ENCODE data around the gene DNAJC22.

The DNAJC22 gene

GRCh38 chr12:49344486-49345050 lies 2.1 kb upstream of the DNAJC22 start:
- DNase-seq, result no peak

DNA sequence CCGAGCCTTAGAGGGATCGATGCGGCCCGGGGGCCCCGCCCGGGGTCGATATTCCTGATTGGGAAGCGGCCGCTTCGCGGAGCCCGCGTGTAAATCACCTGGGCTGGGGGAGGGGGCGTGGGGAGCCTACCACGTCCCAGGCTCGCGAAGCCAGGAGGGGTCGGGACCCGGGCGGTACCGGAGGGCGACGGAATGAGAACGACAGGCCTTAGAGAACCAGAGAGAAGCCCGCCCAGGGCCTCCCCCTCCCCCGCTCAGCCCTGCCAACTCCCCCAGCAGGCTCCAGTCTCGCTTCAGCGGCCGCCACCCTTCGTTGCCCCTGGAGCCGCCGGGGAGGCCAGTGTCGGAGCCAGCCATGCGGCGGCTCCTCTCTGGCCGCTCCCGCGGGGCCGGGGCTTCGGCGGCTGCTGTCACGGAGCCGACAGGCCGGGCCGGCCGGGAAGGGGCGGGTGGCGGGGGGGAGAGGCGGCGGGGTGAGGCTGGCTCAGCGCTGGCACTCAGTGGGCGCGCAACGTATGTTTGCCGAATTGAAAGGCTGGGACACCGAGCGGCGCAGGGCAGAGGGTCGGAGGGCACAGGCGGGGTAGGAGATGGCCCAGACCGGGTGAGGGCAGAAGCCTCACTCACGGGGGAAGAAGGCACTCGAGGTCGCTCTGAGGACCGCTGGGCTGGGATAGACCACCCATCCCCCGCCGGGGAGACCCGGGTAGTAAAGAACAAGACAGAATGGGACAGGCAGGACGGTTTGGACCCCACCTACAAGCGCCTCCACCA lies 1.4 kb upstream of the DNAJC22 start:
- DNase-seq, result peak in 11 of 51 donors; percentile 5 to 46 (median 29)

GRCh38 chr12:49345825-49346658 lies 646 bp upstream of the DNAJC22 start:
- DNase-seq, result no peak

DNA sequence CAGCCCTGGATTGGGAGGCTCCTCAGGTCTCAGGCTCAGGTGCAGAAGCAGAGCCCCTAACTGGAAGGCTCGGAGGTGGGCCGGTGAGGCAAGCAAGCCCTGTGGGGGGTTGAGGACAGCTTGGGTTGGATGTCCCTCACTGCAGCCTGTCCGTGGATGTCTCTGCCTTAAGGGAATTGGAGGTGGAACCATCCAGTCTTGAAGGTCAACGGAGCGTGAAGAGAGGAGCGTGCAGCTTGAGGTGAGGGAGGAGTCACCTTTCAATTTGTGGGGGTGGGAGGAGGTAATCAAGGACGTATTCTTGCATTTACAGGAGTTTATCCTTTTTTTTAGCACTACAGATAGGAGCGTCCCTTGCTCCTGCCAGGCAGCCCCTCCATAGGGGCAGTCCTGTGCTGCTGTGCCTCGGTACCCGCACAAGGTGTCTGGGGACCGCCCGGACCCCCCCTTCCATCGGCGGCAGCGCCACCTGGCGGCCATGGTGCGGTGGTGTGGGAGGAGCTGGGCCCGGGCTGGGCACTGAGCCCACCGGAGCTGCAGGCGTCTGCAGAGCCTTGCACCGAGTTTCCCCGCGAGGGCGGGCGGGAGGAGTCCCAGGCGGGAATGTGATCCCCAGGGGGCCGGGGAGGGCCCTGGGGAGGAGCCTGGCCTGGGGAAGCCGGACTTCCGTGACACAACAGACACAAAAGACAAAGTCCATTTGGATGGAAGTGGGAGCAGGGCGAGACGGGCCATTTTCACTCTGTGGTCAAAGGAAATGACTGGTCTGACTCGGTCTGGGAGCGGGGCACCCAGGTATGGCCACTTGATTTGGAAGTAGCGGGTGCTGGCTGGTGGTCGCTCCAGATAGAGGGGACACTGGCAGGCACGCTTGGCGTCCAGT lies 864 bp downstream of the DNAJC22 start:
- peak in 49 of 51 donors; percentile 24 to 96 (median 83) for DNase-seq

GRCh38 chr12:49348781-49349180 lies 2.1 kb downstream of the DNAJC22 start:
- no peak for DNase-seq

DNA sequence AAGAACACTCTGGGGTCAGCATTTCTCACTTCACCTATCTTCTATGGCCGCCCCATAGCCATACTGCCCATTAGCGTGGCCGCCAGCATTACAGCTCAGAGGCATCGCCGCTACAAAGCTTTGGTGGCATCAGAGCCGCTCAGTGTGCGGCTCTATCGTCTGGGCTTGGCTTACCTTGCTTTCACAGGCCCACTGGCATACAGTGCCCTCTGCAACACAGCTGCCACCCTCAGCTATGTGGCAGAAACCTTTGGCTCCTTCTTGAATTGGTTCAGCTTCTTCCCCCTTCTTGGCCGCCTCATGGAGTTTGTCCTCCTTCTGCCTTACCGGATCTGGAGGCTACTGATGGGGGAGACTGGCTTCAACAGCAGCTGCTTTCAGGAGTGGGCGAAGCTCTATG lies 2.6 kb downstream of the DNAJC22 start:
- no peak for DNase-seq

GRCh38 chr12:49352351-49352750 lies 5.7 kb downstream of the DNAJC22 start:
- no peak for DNase-seq

GRCh38 chr12:49355913-49356312 lies 9.2 kb downstream of the DNAJC22 start:
- DNase-seq, result no peak

GRCh38 chr12:49357103-49357678 lies 10.5 kb downstream of the DNAJC22 start:
- DNase-seq, result no peak

DNA sequence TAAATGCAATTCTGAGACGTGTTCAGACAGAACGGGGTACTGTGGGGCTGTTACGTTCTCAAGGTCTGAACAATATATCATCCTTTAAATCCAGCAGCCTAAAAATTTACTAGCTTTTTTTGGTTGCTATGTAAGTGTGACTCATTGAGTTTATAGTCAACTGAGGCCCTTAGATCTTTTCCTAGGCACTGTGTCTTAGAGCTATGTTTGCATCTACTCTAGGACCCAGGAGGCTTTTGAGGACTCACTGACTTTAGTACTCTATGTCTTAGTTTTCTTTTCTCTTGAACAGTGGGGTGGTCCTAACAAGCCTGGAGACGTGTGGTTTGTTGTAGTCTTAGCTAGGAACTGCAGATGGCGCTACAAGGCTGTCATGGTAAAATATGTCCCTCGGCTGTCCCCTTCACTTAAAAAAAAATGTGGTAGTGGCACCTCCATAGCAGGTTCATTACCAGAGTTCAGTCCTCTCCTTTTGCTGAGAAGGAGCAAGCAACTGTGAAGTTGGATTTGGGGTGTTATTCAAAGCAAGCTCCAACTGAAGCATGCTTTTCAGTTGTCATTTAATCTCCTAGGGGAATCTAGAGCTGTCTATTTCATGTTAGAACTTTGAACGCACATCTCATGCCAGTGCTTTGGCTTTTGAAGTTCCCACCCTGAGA lies 11.9 kb downstream of the DNAJC22 start:
- peak in 14 of 51 donors; percentile 13 to 70 (median 35) for DNase-seq

- no peak for DNase-seq
These were observed 13.0 kb downstream of the DNAJC22 start for GRCh38 chr12:49359671-49360070.

GRCh38 chr12:49362077-49362476 lies 15.4 kb downstream of the DNAJC22 start:
- no peak for DNase-seq

- no peak for DNase-seq
These were observed 18.3 kb downstream of the DNAJC22 start for GRCh38 chr12:49364989-49365388.

- DNase-seq, result no peak
These were observed 18.9 kb downstream of the DNAJC22 start for GRCh38 chr12:49365542-49365941.

DNA sequence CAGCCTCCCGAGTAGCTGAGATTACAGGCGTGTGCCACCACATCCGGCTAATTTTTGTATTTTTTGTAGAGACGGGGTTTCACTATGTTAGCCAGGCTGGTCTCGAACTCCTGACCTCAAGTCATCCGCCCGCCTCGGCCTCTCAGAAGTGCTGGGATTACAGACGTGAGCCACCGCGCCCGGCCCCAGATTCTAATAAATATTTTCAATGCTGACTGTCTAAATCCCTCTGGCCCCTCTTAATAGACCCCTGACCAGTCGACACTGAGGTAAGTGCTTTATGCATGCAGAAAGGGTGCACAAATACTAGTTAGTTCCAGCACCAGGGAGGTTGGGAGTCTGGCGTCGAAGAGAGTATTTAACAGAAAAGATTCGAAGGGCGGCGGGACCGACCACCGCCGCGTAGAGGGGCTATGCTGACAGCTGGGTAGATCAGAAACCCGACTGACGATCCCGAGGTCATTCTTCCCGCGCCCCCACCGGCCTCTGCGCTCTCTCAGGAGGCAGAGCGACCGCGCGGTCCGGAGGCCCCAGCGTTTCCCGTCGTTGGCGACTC lies 19.5 kb downstream of the DNAJC22 start:
- DNase-seq, result no peak

DNA sequence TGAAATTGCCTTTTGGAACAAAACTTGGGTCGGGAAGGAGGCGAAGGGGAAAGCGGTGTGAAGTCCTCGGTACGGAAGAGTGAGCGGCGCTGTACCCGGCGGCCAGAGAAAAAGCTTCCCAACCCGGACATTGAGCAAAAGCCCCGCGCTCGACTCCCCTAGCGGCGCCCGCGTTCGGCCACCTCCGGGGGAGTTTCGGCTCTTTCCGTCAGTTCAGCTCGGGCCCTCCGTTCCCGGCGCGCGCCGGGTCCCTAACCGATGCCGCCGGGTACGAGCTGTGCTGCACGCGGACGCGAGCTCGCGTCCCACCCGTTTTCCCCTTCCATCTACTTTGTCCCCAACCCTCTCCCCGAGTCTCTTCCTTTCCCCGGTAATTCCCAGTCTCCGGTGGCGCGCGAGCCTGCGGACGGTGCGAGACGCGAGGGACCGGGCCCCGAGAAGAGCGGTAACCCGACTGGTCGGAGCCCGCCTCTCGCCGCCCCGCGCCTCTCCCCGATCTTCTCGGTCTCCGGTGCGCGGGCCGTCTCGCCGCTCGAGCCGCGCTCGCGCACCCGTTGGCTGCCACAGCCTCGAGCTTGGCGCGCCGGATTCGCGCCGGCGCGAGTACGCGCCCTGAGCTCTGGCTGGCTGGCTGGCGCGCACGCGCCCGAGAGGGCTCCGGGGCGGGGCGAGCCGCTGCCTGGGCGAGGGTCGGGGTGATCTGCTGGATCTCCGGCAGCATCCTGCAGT lies 20.1 kb downstream of the DNAJC22 start:
- peak in 48 of 51 donors; percentile 50 to 90 (median 76) for DNase-seq

DNA sequence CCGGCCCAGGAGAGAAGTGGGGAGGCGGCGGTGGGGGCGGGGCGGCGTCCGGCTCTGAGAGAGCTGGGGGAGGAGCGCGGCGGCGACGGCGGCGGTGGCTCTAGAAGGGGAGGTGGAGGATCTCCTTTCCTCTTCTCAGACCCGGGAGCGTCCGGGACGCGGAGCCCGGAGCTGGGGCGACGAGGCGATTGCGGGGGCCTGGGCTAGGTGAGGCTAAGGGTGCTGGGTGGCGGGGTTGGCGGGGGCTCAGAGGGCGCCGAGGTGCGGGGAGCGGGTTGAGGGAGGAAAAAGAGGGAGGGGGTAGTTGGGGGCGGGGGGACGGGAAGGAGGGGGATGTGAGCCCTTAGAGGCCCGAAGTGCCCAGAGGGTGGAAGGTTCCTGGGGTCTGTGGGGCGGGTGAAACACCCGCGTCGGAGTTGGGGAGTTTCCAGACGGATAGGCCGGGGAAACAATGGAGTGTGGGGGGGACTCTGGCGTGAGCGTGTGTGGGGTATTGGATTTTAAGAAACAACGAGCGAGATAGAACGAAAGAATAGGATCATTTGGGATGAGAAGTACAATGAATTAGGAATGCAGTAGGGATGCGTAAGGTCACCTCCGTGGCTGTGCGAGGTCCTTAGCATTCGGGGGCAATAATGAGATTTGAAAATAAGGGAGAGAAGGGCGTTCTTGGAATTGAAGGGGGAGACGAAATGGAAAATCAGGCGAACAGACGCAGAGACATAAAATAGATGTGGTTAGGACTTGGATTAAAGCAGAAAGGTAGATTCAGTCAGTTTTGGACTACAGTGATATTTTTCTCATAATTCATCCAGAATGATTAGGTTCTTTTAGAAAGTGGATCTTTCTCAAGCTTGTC lies 20.9 kb downstream of the DNAJC22 start, which contains the start of gene SPATS2:
SPATS2 (plus strand) TSS at position 82 of the 859 bp plus-strand sequence. CDS start 93,551 bp downstream, outside the sequence.
- peak in 11 of 51 donors; percentile 18 to 75 (median 59) for DNase-seq

GRCh38 chr12:49368240-49368600 lies 21.5 kb downstream of the DNAJC22 start:
- no peak for DNase-seq

Measured in hypothalamus (tissue), 51 donors.